HEK293 (cell line): ENCODE results near the gene KIF19.
A peak's percentile ranks its signal among the peaks of the same experiment; 100 is the strongest.

Source experiments
- CTCF ChIA-PET: fragments of 350-600 bp; formaldehyde crosslinking; extraction: SDS; loops from one replicate; lab custom pipeline; 2021; ENCODE audit warnings: antibody characterized with exemption; lab: Yijun Ruan, JAX
- POLR2A ChIA-PET: fragments of 300-600 bp; formaldehyde crosslinking; extraction: SDS; loops from one replicate; lab custom pipeline; 2020; ENCODE audit warnings: antibody characterized with exemption, inconsistent platforms; lab: Yijun Ruan, JAX
- H3K27ac ChIP-seq: fragments of 200-500 bp; sonication (Bioruptor generic); 2 replicates; pipeline ENCODE4 v1.5.1; 2014; ENCODE audit warnings: low read depth, low read length, control low read depth, inconsistent platforms; ENCODE audit errors: extremely low read depth
- H3K36me3 ChIP-seq, 2 experiments: fragments of 200-500 bp in 1 of 2; sonication (Bioruptor generic) in 1 of 2; 1 replicate in 1 of 2; 2 replicates in 1 of 2; pipeline ENCODE4 v1.5.1; 2014 to 2017; ENCODE audit warnings: inconsistent platforms in 2 of 2, low read length in 2 of 2; ENCODE audit not compliant: control insufficient read depth in 2 of 2, insufficient read depth in 1 of 2
- H3K4me1 ChIP-seq: fragments of 200-500 bp; sonication (Bioruptor generic); 2 replicates; pipeline ENCODE4 v1.5.1; 2014; ENCODE audit warnings: mild to moderate bottlenecking, low read length, inconsistent platforms; ENCODE audit not compliant: control insufficient read depth, insufficient read depth
- H3K4me3 ChIP-seq: 2 replicates; pipeline ENCODE4 v1.5.1; 2011; ENCODE audit warnings: low read depth, mild to moderate bottlenecking, control low read depth, low read length, moderate library complexity
- H3K9me3 ChIP-seq: fragments of 200-500 bp; sonication (Bioruptor generic); 2 replicates; pipeline ENCODE4 v1.5.1; 2014; ENCODE audit warnings: low read depth, low read length, inconsistent platforms; ENCODE audit not compliant: control insufficient read depth, insufficient read depth
- BCL11A ChIP-seq: fragments of 450-650 bp; formaldehyde crosslinking; IDR thresholded peaks from 2 replicates; pipeline ENCODE4 v1.5.1; 2016; ENCODE audit warnings: low read depth, missing biosample characterization, missing genetic modification characterization
- KLF8 ChIP-seq: fragments of 450-650 bp; formaldehyde crosslinking; IDR thresholded peaks from 2 replicates; pipeline ENCODE4 v1.5.1; 2016; ENCODE audit warnings: missing biosample characterization, missing genetic modification characterization
- MEIS1 ChIP-seq: sonication (generic); formaldehyde crosslinking; IDR thresholded peaks from 2 replicates; pipeline ENCODE4 v1.8.1; 2022; ENCODE audit warnings: missing genetic modification reagents, mild to moderate bottlenecking, borderline replicate concordance
- OSR2 ChIP-seq: fragments of 450-650 bp; formaldehyde crosslinking; IDR thresholded peaks from 2 replicates; pipeline ENCODE4 v1.5.1; 2016; ENCODE audit warnings: missing biosample characterization, missing genetic modification characterization
- RBAK ChIP-seq: fragments of 450-650 bp; formaldehyde crosslinking; IDR thresholded peaks from 2 replicates; pipeline ENCODE4 v1.5.1; 2016; ENCODE audit warnings: missing biosample characterization, missing genetic modification characterization
- ZBTB48 ChIP-seq: fragments of 450-650 bp; formaldehyde crosslinking; IDR thresholded peaks from 2 replicates; pipeline ENCODE4 v1.5.1; 2016; ENCODE audit warnings: missing biosample characterization, missing genetic modification characterization
- ZNF112 ChIP-seq: fragments of 450-650 bp; formaldehyde crosslinking; IDR thresholded peaks from 2 replicates; pipeline ENCODE4 v1.5.0; 2017; ENCODE audit warnings: missing biosample characterization, missing genetic modification characterization
- ZNF138 ChIP-seq: fragments of 450-650 bp; formaldehyde crosslinking; IDR thresholded peaks from 2 replicates; pipeline ENCODE4 v1.5.1; 2016; ENCODE audit warnings: missing biosample characterization, missing genetic modification characterization, borderline replicate concordance
- ZNF16 ChIP-seq: fragments of 450-650 bp; formaldehyde crosslinking; IDR thresholded peaks from 2 replicates; pipeline ENCODE4 v1.5.1; 2016; ENCODE audit warnings: low read depth, missing biosample characterization, missing genetic modification characterization
- ZNF2 ChIP-seq: fragments of 450-650 bp; formaldehyde crosslinking; IDR thresholded peaks from 2 replicates; pipeline ENCODE4 v1.5.1; 2016; ENCODE audit warnings: missing biosample characterization, missing genetic modification characterization
- ZNF221 ChIP-seq: fragments of 450-650 bp; formaldehyde crosslinking; IDR thresholded peaks from 2 replicates; pipeline ENCODE4 v1.5.1; 2017; ENCODE audit warnings: missing biosample characterization, missing genetic modification characterization, borderline replicate concordance
- ZNF335 ChIP-seq: fragments of 450-650 bp; formaldehyde crosslinking; conservative IDR thresholded peaks from 2 replicates; pipeline ENCODE4 v1.5.1; 2016; ENCODE audit warnings: missing biosample characterization, missing genetic modification characterization
- ZNF391 ChIP-seq: fragments of 450-650 bp; formaldehyde crosslinking; IDR thresholded peaks from 2 replicates; pipeline ENCODE4 v1.5.1; 2016; ENCODE audit warnings: low read depth, missing biosample characterization, missing genetic modification characterization, borderline replicate concordance
- ZNF394 ChIP-seq: fragments of 450-650 bp; formaldehyde crosslinking; IDR thresholded peaks from 2 replicates; pipeline ENCODE4 v1.5.1; 2016; ENCODE audit warnings: missing biosample characterization, missing genetic modification characterization, mild to moderate bottlenecking, moderate library complexity, borderline replicate concordance
- ZNF426 ChIP-seq: fragments of 450-650 bp; formaldehyde crosslinking; IDR thresholded peaks from 2 replicates; pipeline ENCODE4 v1.5.1; 2017; ENCODE audit warnings: missing biosample characterization, missing genetic modification characterization, mild to moderate bottlenecking, inconsistent platforms, moderate library complexity
- ZNF544 ChIP-seq: fragments of 450-650 bp; formaldehyde crosslinking; IDR thresholded peaks from 2 replicates; pipeline ENCODE4 v1.5.0; 2017; ENCODE audit warnings: missing biosample characterization, missing genetic modification characterization
- ZNF548 ChIP-seq: fragments of 450-650 bp; formaldehyde crosslinking; IDR thresholded peaks from 2 replicates; pipeline ENCODE4 v1.5.1; 2016; ENCODE audit warnings: missing biosample characterization, missing genetic modification characterization
- ZNF621 ChIP-seq: fragments of 450-650 bp; formaldehyde crosslinking; IDR thresholded peaks from 2 replicates; pipeline ENCODE4 v1.5.1; 2017; ENCODE audit warnings: missing biosample characterization, missing genetic modification characterization
- ZNF654 ChIP-seq: fragments of 450-650 bp; formaldehyde crosslinking; IDR thresholded peaks from 2 replicates; pipeline ENCODE4 v1.5.1; 2016; ENCODE audit warnings: low read depth, missing biosample characterization, missing genetic modification characterization
- ZNF785 ChIP-seq: fragments of 450-650 bp; formaldehyde crosslinking; IDR thresholded peaks from 2 replicates; pipeline ENCODE4 v1.5.1; 2016; ENCODE audit warnings: missing biosample characterization, missing genetic modification characterization
- ZNF837 ChIP-seq: fragments of 450-650 bp; formaldehyde crosslinking; IDR thresholded peaks from 2 replicates; pipeline ENCODE4 v1.5.1; 2016; ENCODE audit warnings: missing biosample characterization, missing genetic modification characterization
- ZSCAN30 ChIP-seq: fragments of 450-650 bp; IDR thresholded peaks from 2 replicates; pipeline ENCODE4 v1.5.1; 2018; ENCODE audit warnings: missing biosample characterization, mild to moderate bottlenecking, missing genetic modification characterization, moderate library complexity
- TF ChIP-seq, protein P1 (sequence below): fragments of 450-650 bp; formaldehyde crosslinking; IDR thresholded peaks from 2 replicates; pipeline ENCODE4 v1.5.1; 2017; ENCODE audit warnings: missing biosample characterization, missing genetic modification characterization
- TF ChIP-seq, protein P2 (sequence below): fragments of 450-650 bp; formaldehyde crosslinking; IDR thresholded peaks from 2 replicates; pipeline ENCODE4 v1.5.1; 2016; ENCODE audit warnings: missing biosample characterization, missing genetic modification characterization
- TF ChIP-seq, protein P3 (sequence below): fragments of 450-650 bp; formaldehyde crosslinking; IDR thresholded peaks from 2 replicates; pipeline ENCODE4; 2016; ENCODE audit warnings: missing biosample characterization, missing genetic modification characterization
- TF ChIP-seq, protein P4 (sequence below): fragments of 450-650 bp; IDR thresholded peaks from 2 replicates; pipeline ENCODE4 v1.5.1; 2018; ENCODE audit warnings: missing biosample characterization, mild to moderate bottlenecking, missing genetic modification characterization
- TF ChIP-seq, protein P5 (sequence below): fragments of 450-650 bp; formaldehyde crosslinking; IDR thresholded peaks from 2 replicates; pipeline ENCODE4 v1.5.1; 2016; ENCODE audit warnings: missing biosample characterization, missing genetic modification characterization
- TF ChIP-seq, protein P6 (sequence below): fragments of 450-650 bp; formaldehyde crosslinking; IDR thresholded peaks from 2 replicates; pipeline ENCODE4 v1.5.1; 2016; ENCODE audit warnings: missing biosample characterization, missing genetic modification characterization

The KIF19 gene

DNA sequence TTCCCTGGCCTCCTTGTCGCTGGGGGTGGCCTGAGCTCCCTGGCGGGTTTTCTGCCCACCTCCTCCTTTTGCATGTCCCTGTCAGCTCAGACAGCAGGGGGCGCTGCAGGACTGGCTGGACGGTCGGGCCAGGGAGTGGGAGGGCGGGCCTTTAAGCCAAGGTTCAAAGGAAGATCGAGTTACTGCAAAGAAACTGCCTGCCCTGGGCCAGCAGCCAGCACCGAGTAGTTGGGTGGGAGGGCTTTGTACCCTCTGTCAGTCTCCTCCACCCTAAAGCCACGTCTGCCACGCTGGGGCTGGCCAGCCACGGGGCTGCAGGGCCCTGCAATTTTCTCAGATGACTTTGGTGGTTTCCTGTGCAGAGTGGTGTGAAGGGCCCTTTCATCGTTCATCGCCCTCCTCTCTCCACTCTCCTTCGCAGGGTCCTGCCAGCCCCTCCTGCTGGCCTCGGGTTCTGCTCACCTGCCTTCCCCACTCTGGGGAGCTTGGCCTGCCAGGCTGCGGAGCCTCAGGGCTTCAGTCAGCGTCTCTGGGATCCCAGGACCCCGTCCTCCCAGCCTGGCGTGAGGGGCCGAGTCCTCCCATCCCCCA, 53.6 kb downstream of the KIF19 start:
- POLR2A ChIA-PET, result interaction anchor here (1.0 to 2.2 kb wide), 3 partner anchors 17 to 75 kb away, joined by 5 to 16 read pairs (median 5); no protein-coding TSS in a partner anchor
- Histone ChIP-seq H3K4me1 (peaks cover 6% of the 10 kb centered on the region), H3K4me3 (no peak overlapping the region)
- TF ChIP-seq ZNF426 (tag by site-specific recombination), result no peak
- no peak for TF ChIP-seq ZNF112 (tag by site-specific recombination)
- no peak for TF ChIP-seq RBAK (tag by site-specific recombination)
- TF ChIP-seq, protein P1, sequence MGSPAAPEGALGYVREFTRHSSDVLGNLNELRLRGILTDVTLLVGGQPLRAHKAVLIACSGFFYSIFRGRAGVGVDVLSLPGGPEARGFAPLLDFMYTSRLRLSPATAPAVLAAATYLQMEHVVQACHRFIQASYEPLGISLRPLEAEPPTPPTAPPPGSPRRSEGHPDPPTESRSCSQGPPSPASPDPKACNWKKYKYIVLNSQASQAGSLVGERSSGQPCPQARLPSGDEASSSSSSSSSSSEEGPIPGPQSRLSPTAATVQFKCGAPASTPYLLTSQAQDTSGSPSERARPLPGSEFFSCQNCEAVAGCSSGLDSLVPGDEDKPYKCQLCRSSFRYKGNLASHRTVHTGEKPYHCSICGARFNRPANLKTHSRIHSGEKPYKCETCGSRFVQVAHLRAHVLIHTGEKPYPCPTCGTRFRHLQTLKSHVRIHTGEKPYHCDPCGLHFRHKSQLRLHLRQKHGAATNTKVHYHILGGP (tag by site-specific recombination), result no peak
- TF ChIP-seq, protein P2, sequence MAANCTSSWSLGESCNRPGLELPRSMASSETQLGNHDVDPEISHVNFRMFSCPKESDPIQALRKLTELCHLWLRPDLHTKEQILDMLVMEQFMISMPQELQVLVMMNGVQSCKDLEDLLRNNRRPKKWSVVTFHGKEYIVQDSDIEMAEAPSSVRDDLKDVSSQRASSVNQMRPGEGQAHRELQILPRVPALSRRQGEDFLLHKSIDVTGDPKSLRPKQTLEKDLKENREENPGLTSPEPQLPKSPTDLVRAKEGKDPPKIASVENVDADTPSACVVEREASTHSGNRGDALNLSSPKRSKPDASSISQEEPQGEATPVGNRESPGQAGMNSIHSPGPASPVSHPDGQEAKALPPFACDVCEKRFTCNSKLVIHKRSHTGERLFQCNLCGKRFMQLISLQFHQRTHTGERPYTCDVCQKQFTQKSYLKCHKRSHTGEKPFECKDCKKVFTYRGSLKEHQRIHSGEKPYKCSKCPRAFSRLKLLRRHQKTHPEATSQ, result no peak
- TF ChIP-seq ZNF548, result no peak
- peak; percentile 90 for TF ChIP-seq ZNF654 (tag by site-specific recombination)
- TF ChIP-seq MEIS1 (CRISPR knock-in tag), result no peak
- no peak for TF ChIP-seq BCL11A (tag by site-specific recombination)
- no peak for TF ChIP-seq ZNF837
- TF ChIP-seq, protein P3, sequence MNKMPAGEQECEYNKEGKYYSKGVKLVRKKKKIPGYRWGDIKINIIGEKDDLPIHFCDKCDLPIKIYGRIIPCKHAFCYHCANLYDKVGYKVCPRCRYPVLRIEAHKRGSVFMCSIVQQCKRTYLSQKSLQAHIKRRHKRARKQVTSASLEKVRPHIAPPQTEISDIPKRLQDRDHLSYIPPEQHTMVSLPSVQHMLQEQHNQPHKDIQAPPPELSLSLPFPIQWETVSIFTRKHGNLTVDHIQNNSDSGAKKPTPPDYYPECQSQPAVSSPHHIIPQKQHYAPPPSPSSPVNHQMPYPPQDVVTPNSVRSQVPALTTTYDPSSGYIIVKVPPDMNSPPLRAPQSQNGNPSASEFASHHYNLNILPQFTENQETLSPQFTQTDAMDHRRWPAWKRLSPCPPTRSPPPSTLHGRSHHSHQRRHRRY, result no peak
- no peak for TF ChIP-seq ZNF138
- TF ChIP-seq ZNF391 (tag by site-specific recombination), result 0 out of 2 replicates have a peak, but pooled peaks have one; percentile 45
- TF ChIP-seq ZBTB48 (tag by site-specific recombination), result peak; percentile 54
- TF ChIP-seq ZNF2 (tag by site-specific recombination), result peak; percentile 60; the same call in 1 of the 2 replicates
- no peak for TF ChIP-seq ZNF621 (tag by site-specific recombination)
- peak; percentile 85; the same call in 1 of the 2 replicates for TF ChIP-seq ZSCAN30
- TF ChIP-seq ZNF221, result no peak
- TF ChIP-seq, protein P4, sequence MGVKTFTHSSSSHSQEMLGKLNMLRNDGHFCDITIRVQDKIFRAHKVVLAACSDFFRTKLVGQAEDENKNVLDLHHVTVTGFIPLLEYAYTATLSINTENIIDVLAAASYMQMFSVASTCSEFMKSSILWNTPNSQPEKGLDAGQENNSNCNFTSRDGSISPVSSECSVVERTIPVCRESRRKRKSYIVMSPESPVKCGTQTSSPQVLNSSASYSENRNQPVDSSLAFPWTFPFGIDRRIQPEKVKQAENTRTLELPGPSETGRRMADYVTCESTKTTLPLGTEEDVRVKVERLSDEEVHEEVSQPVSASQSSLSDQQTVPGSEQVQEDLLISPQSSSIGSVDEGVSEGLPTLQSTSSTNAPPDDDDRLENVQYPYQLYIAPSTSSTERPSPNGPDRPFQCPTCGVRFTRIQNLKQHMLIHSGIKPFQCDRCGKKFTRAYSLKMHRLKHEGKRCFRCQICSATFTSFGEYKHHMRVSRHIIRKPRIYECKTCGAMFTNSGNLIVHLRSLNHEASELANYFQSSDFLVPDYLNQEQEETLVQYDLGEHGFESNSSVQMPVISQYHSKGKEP (tag by site-specific recombination), result no peak; the same call in 1 of the 2 replicates
- TF ChIP-seq ZNF335 (tag by site-specific recombination), result peak; percentile 57
- peak; percentile 42; the same call in 1 of the 2 replicates for TF ChIP-seq ZNF394 (tag by site-specific recombination)
- TF ChIP-seq, protein P5, sequence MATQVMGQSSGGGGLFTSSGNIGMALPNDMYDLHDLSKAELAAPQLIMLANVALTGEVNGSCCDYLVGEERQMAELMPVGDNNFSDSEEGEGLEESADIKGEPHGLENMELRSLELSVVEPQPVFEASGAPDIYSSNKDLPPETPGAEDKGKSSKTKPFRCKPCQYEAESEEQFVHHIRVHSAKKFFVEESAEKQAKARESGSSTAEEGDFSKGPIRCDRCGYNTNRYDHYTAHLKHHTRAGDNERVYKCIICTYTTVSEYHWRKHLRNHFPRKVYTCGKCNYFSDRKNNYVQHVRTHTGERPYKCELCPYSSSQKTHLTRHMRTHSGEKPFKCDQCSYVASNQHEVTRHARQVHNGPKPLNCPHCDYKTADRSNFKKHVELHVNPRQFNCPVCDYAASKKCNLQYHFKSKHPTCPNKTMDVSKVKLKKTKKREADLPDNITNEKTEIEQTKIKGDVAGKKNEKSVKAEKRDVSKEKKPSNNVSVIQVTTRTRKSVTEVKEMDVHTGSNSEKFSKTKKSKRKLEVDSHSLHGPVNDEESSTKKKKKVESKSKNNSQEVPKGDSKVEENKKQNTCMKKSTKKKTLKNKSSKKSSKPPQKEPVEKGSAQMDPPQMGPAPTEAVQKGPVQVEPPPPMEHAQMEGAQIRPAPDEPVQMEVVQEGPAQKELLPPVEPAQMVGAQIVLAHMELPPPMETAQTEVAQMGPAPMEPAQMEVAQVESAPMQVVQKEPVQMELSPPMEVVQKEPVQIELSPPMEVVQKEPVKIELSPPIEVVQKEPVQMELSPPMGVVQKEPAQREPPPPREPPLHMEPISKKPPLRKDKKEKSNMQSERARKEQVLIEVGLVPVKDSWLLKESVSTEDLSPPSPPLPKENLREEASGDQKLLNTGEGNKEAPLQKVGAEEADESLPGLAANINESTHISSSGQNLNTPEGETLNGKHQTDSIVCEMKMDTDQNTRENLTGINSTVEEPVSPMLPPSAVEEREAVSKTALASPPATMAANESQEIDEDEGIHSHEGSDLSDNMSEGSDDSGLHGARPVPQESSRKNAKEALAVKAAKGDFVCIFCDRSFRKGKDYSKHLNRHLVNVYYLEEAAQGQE (tag by site-specific recombination), result no peak
- TF ChIP-seq ZNF544 (tag by site-specific recombination), result no peak
- no peak for TF ChIP-seq KLF8
- no peak for TF ChIP-seq ZNF785 (tag by site-specific recombination)
- no peak for TF ChIP-seq OSR2 (tag by site-specific recombination)
- no peak for TF ChIP-seq ZNF16 (tag by site-specific recombination)
- TF ChIP-seq, protein P6, sequence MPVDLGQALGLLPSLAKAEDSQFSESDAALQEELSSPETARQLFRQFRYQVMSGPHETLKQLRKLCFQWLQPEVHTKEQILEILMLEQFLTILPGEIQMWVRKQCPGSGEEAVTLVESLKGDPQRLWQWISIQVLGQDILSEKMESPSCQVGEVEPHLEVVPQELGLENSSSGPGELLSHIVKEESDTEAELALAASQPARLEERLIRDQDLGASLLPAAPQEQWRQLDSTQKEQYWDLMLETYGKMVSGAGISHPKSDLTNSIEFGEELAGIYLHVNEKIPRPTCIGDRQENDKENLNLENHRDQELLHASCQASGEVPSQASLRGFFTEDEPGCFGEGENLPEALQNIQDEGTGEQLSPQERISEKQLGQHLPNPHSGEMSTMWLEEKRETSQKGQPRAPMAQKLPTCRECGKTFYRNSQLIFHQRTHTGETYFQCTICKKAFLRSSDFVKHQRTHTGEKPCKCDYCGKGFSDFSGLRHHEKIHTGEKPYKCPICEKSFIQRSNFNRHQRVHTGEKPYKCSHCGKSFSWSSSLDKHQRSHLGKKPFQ (tag by site-specific recombination), result no peak

More for the DNA sequence above, 53.6 kb downstream of the KIF19 start:
- Histone ChIP-seq H3K36me3 (no peaks in the 10 kb centered on the region), H3K27ac (no peak overlapping the region), H3K9me3 (no peaks in the 10 kb centered on the region)
- CTCF ChIA-PET, result interaction anchor here (0.5 to 15.0 kb wide), 51 partner anchors 9 to 337 kb away, joined by 3 to 453 read pairs (median 5); partner anchors contain the start of genes BTBD17, CD300A, CD300C and GPR142
